ENCODE measurements around the gene SPACDR.

DNA sequence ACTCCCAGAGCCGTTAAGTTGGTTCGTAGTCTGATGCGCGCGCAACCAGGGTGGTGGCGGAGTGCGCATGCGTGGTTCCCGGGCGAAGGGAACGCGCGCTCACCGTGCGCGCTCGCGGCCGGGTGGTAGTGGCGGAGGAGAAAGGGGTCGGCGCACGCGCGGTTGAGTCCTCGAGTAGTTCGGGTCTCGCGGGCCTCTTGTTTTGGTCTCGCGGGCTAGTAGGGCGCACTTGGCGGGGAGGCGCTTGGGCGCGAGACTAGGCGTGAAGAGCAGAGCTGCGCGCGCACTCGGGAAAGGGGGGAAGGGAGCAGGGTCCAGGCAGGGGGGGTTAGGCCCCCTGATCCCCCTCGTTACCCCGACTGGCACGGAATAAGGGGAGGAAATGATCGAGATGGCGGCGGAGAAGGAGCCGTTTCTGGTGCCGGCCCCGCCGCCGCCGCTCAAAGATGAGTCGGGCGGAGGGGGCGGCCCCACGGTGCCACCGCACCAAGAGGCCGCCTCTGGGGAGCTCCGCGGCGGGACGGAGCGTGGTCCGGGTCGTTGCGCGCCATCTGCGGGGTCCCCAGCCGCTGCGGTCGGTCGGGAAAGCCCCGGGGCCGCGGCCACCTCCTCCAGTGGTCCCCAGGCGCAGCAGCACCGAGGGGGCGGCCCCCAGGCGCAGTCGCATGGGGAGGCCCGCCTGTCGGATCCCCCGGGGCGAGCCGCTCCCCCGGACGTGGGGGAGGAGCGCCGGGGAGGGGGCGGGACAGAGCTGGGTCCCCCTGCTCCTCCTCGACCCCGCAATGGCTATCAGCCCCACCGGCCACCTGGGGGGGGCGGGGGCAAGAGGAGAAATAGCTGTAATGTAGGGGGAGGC, 34.2 kb downstream of the SPACDR start, which contains the start of gene MEPCE:
- TF ChIP-seq, protein P1, sequence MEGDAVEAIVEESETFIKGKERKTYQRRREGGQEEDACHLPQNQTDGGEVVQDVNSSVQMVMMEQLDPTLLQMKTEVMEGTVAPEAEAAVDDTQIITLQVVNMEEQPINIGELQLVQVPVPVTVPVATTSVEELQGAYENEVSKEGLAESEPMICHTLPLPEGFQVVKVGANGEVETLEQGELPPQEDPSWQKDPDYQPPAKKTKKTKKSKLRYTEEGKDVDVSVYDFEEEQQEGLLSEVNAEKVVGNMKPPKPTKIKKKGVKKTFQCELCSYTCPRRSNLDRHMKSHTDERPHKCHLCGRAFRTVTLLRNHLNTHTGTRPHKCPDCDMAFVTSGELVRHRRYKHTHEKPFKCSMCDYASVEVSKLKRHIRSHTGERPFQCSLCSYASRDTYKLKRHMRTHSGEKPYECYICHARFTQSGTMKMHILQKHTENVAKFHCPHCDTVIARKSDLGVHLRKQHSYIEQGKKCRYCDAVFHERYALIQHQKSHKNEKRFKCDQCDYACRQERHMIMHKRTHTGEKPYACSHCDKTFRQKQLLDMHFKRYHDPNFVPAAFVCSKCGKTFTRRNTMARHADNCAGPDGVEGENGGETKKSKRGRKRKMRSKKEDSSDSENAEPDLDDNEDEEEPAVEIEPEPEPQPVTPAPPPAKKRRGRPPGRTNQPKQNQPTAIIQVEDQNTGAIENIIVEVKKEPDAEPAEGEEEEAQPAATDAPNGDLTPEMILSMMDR (IDR thresholded peaks at IDR 0.05), result no peak
- TF ChIP-seq POLR2AphosphoS5 (IDR thresholded peaks at IDR 0.05) (peak; percentile 5 to 57 (median 24)), POLR2A (IDR thresholded peaks at IDR 0.05) (peak in 1 of 2 donors; percentile 8), EP300 (IDR thresholded peaks at IDR 0.05) (peak in 1 of 4 donors; percentile 39)
